Stimulated activated naive CD8-positive, alpha-beta T cell treated with anti-CD3 and anti-CD28 coated beads, Interleukin-15, Interleukin-2, amounts not matched to agents 100 ng/mL and 50 ng/mL, for 24 hours (primary cell): ENCODE measurements around the gene ARHGAP42.
"Not testable (repeated sequence)": the region's sequence is repeated elsewhere in the genome, so short reads cannot be mapped to it uniquely, and the experiment has no call there.

ENCODE experiments used
- H3K27ac Mint-ChIP-seq: one replicate; pipeline ENCODE4 v1.8.0; 2021; ENCODE audit warnings: mild to moderate bottlenecking, mixed read lengths
- H3K27me3 Mint-ChIP-seq: one replicate; pipeline ENCODE4 v1.8.0; 2021; ENCODE audit warnings: mixed read lengths
- H3K36me3 Mint-ChIP-seq: one replicate; pipeline ENCODE4 v1.8.0; 2021; ENCODE audit warnings: low read depth, mixed read lengths
- H3K4me1 Mint-ChIP-seq: one replicate; pipeline ENCODE4 v1.8.0; 2021; ENCODE audit warnings: low read depth, mixed read lengths
- H3K4me3 Mint-ChIP-seq: one replicate; pipeline ENCODE4 v1.8.0; 2021; ENCODE audit warnings: mild to moderate bottlenecking, mixed read lengths
- H3K9me3 Mint-ChIP-seq: one replicate; pipeline ENCODE4 v1.8.0; 2021; ENCODE audit warnings: mixed read lengths

The ARHGAP42 gene

GRCh38 chr11:100687054-100687629 lies at the start of gene ARHGAP42:
Gene ARHGAP42 (plus strand): TSS chr11:100687288. CDS start chr11:100687679, 391 bp downstream.
- no peaks in the 10 kb centered on the region for H3K36me3 Mint-ChIP-seq
- no peak within 1 kb of the TSS for H3K27ac Mint-ChIP-seq
- H3K27me3 Mint-ChIP-seq, result peaks cover 37% of the 10 kb centered on the region
- H3K9me3 Mint-ChIP-seq, result no peaks in the 10 kb centered on the region
- peak within 1 kb of the TSS; percentile 79 for H3K4me3 Mint-ChIP-seq
- peaks cover 44% of the 10 kb centered on the region for H3K4me1 Mint-ChIP-seq

- no peaks in the 10 kb centered on the region for H3K9me3 Mint-ChIP-seq
- H3K4me1 Mint-ChIP-seq, result no peaks in the 10 kb centered on the region
- no peak overlapping the region for H3K27ac Mint-ChIP-seq
- no peaks in the 10 kb centered on the region for H3K36me3 Mint-ChIP-seq
- H3K4me3 Mint-ChIP-seq, result no peak overlapping the region
- H3K27me3 Mint-ChIP-seq, result no peaks in the 10 kb centered on the region
Measured at GRCh38 chr11:100637706-100638105, 49.4 kb upstream of the ARHGAP42 start.

GRCh38 chr11:100638648-100639047 lies 48.4 kb upstream of the ARHGAP42 start:
- H3K9me3 Mint-ChIP-seq, result no peaks in the 10 kb centered on the region
- no peak overlapping the region for H3K27ac Mint-ChIP-seq
- no peaks in the 10 kb centered on the region for H3K36me3 Mint-ChIP-seq
- no peak overlapping the region for H3K4me3 Mint-ChIP-seq
- no peaks in the 10 kb centered on the region for H3K27me3 Mint-ChIP-seq
- no peaks in the 10 kb centered on the region for H3K4me1 Mint-ChIP-seq

GRCh38 chr11:100639140-100639539 lies 47.9 kb upstream of the ARHGAP42 start:
- Mint-ChIP-seq H3K4me3 (no peak overlapping the region), H3K9me3 (no peaks in the 10 kb centered on the region), H3K4me1 (no peaks in the 10 kb centered on the region), H3K27ac (no peak overlapping the region), H3K27me3 (no peaks in the 10 kb centered on the region), H3K36me3 (no peaks in the 10 kb centered on the region)

- no peak overlapping the region for H3K4me3 Mint-ChIP-seq
- no peaks in the 10 kb centered on the region for H3K36me3 Mint-ChIP-seq
- H3K27ac Mint-ChIP-seq, result no peak overlapping the region
- H3K4me1 Mint-ChIP-seq, result no peaks in the 10 kb centered on the region
- H3K9me3 Mint-ChIP-seq, result no peaks in the 10 kb centered on the region
- no peaks in the 10 kb centered on the region for H3K27me3 Mint-ChIP-seq
Measured at GRCh38 chr11:100640071-100640470, 47.0 kb upstream of the ARHGAP42 start.

- Mint-ChIP-seq H3K4me1 (no peaks in the 10 kb centered on the region), H3K36me3 (no peaks in the 10 kb centered on the region), H3K4me3 (no peak overlapping the region), H3K27me3 (no peaks in the 10 kb centered on the region), H3K9me3 (no peaks in the 10 kb centered on the region), H3K27ac (no peak overlapping the region)
Measured at GRCh38 chr11:100640646-100641045, 46.4 kb upstream of the ARHGAP42 start.

GRCh38 chr11:100641456-100641855 lies 45.6 kb upstream of the ARHGAP42 start:
- H3K36me3 Mint-ChIP-seq, result no peaks in the 10 kb centered on the region
- no peaks in the 10 kb centered on the region for H3K27me3 Mint-ChIP-seq
- H3K27ac Mint-ChIP-seq, result no peak overlapping the region
- no peaks in the 10 kb centered on the region for H3K4me1 Mint-ChIP-seq
- H3K9me3 Mint-ChIP-seq, result no peaks in the 10 kb centered on the region
- H3K4me3 Mint-ChIP-seq, result no peak overlapping the region

GRCh38 chr11:100646545-100646944 lies 40.5 kb upstream of the ARHGAP42 start:
- Mint-ChIP-seq H3K4me3 (no peak overlapping the region), H3K9me3 (peaks cover 4% of the 10 kb centered on the region), H3K27me3 (no peaks in the 10 kb centered on the region)

GRCh38 chr11:100647861-100648260 lies 39.2 kb upstream of the ARHGAP42 start:
- Mint-ChIP-seq H3K4me3 (no peak overlapping the region), H3K27ac (no peak overlapping the region), H3K9me3 (peaks cover 13% of the 10 kb centered on the region), H3K36me3 (no peaks in the 10 kb centered on the region), H3K27me3 (no peaks in the 10 kb centered on the region), H3K4me1 (no peaks in the 10 kb centered on the region)

More at GRCh38 chr11:100646545-100646944, 40.5 kb upstream of the ARHGAP42 start:
- H3K4me1 Mint-ChIP-seq, result no peaks in the 10 kb centered on the region
- H3K36me3 Mint-ChIP-seq, result no peaks in the 10 kb centered on the region
- no peak overlapping the region for H3K27ac Mint-ChIP-seq

- Mint-ChIP-seq H3K9me3 (no peaks in the 10 kb centered on the region), H3K4me1 (no peaks in the 10 kb centered on the region), H3K27me3 (no peaks in the 10 kb centered on the region), H3K27ac (no peak overlapping the region), H3K36me3 (no peaks in the 10 kb centered on the region), H3K4me3 (no peak overlapping the region)
Measured at GRCh38 chr11:100663583-100663982, 23.5 kb upstream of the ARHGAP42 start.

- no peaks in the 10 kb centered on the region for H3K27me3 Mint-ChIP-seq
- no peak overlapping the region for H3K27ac Mint-ChIP-seq
- no peak overlapping the region for H3K4me3 Mint-ChIP-seq
- no peaks in the 10 kb centered on the region for H3K36me3 Mint-ChIP-seq
- no peaks in the 10 kb centered on the region for H3K4me1 Mint-ChIP-seq
- no peaks in the 10 kb centered on the region for H3K9me3 Mint-ChIP-seq
Measured at GRCh38 chr11:100663996-100664395, 23.1 kb upstream of the ARHGAP42 start.

GRCh38 chr11:100666816-100667215 lies 20.3 kb upstream of the ARHGAP42 start:
- H3K4me1 Mint-ChIP-seq, H3K9me3 Mint-ChIP-seq, H3K36me3 Mint-ChIP-seq, H3K4me3 Mint-ChIP-seq, H3K27me3 Mint-ChIP-seq, H3K27ac Mint-ChIP-seq: not testable (repeated sequence)

- Mint-ChIP-seq H3K9me3 (peaks cover 6% of the 10 kb centered on the region), H3K27me3 (no peaks in the 10 kb centered on the region), H3K27ac (no peak overlapping the region), H3K4me3 (no peak overlapping the region), H3K4me1 (no peaks in the 10 kb centered on the region), H3K36me3 (no peaks in the 10 kb centered on the region)
Measured at GRCh38 chr11:100667449-100667848, 19.6 kb upstream of the ARHGAP42 start.

- no peaks in the 10 kb centered on the region for H3K4me1 Mint-ChIP-seq
- H3K4me3 Mint-ChIP-seq, result no peak overlapping the region
- H3K36me3 Mint-ChIP-seq, result no peaks in the 10 kb centered on the region
- H3K27me3 Mint-ChIP-seq, result no peaks in the 10 kb centered on the region
- no peak overlapping the region for H3K27ac Mint-ChIP-seq
- H3K9me3 Mint-ChIP-seq, result peaks cover 6% of the 10 kb centered on the region
Measured at GRCh38 chr11:100670140-100670539, 16.9 kb upstream of the ARHGAP42 start.

- H3K27me3 Mint-ChIP-seq, result no peaks in the 10 kb centered on the region
- no peaks in the 10 kb centered on the region for H3K36me3 Mint-ChIP-seq
- no peak overlapping the region for H3K4me3 Mint-ChIP-seq
- no peaks in the 10 kb centered on the region for H3K4me1 Mint-ChIP-seq
- no peak overlapping the region for H3K27ac Mint-ChIP-seq
- H3K9me3 Mint-ChIP-seq, result peaks cover 6% of the 10 kb centered on the region
Measured at GRCh38 chr11:100671471-100671870, 15.6 kb upstream of the ARHGAP42 start.

GRCh38 chr11:100672498-100673033 lies 14.5 kb upstream of the ARHGAP42 start:
- H3K4me3 Mint-ChIP-seq, result no peak overlapping the region
- no peak overlapping the region for H3K27ac Mint-ChIP-seq
- no peaks in the 10 kb centered on the region for H3K36me3 Mint-ChIP-seq
- H3K4me1 Mint-ChIP-seq, result no peaks in the 10 kb centered on the region
- H3K9me3 Mint-ChIP-seq, result peaks cover 6% of the 10 kb centered on the region
- H3K27me3 Mint-ChIP-seq, result no peaks in the 10 kb centered on the region
